Measurements from ENCODE around the gene DTNB.
A peak's percentile ranks its signal among the peaks of the same experiment; 100 is the strongest.

Gene DTNB

DNA sequence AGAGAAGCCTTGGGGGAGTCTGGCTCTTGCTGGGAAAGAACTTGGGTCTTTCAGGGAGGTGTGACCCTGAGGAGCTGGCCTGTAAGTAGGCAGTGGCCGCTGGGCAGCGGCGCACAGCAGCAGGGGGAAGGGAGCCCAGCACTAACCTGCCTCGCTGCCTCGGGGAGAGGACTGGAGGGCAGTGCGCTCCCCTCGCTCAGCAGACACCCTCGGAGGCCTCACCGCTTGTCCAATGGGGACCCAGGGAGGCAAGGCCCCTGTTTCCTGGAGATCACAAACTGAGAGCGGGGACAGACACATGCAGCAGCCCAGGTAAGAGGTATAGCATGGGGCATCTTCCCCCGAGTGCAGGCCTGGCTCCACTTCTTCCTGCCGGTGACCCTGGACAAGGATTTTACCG lies 335.0 kb downstream of the DTNB start:
- no peak for DNase-seq
- intact Hi-C loops (cut with DNase I) = no loop called here

DNA sequence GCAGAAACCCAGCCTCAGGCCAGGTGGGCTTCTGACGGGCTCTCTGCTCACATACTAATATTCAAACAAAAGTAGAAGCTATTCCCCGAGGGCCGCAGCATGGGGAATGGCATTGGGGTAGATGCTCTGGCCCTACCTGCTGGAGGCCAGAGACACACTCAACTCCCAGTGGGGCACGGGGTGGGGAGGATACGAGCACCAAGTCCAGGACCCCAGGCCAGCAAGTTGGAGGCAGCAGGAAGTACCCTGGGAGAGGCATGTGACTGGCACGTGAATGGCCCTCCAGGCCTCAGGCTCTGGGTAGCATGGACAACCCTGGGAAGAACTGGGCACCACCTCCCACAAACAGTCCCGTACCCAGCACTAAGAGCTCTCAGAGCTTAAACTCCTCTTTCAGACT lies 335.5 kb downstream of the DTNB start:
- no peak for DNase-seq
- intact Hi-C loops (cut with DNase I) = no loop called here

DNA sequence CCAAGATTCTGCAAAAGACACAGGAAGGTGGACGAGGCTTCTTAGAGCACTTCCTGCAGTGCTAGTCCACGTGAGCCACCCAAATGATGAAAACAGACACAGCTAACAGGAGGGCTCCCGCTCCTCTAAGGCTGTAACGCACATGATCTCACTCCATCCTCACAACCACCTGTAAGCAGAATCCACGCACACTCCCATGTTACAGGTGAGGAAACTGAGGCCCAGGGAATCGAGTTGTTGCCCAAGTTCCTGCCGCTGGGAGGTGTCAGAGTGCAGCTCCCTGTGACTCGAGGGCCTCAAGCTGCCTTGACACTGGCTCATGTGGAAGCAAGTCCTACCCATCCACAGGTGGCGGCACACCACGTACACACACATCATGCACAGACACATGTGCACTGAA lies 336.1 kb downstream of the DTNB start:
- peak in 1 of 10 donors; percentile 46 for DNase-seq
- intact Hi-C loops (cut with DNase I) = no loop called here

DNA sequence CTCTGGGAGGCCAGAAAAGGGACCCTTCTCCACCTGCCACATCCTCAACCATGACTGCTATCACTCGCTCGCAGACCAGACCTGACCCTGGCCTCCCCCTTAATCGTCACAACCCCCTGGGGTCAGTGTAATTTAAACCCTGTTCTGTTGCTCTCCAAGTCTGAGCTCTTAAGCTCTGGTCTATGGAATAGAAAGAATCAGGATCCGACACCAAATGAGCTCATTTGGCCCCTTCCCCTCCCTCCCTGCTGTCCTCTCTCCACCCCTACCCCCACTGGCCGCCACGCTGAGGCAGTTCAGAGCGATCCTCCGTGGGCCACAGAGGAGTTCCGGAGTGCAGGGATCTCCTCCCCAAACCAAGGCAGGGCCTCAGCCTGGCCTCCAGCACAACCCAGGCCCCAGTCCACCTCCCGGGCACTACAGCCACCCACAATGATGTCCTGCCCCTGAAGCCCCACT lies 337.0 kb downstream of the DTNB start:
- intact Hi-C loops (cut with DNase I) = no loop called here
- peak in 1 of 10 donors; percentile 40 for DNase-seq

DNA sequence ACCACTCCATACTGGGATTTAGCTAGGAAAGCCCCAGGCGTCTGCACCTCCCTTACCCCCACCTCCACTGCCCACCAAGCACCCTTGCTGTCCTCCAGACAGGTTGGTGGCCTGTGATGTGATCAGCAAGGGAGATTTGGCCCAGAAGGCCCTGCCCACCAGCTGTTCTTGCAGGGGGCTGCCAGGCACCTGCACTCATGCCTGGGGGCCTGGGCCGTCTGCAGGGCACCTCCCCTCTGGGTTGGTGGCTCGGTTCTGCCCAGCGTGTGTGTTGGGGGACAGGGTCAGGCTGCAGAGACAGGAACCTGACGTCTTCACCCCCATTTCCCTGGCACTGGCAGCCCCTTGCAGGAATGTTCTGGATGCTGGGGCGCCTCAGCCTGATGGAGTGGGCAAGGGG lies 337.4 kb downstream of the DTNB start:
- intact Hi-C loops (cut with DNase I) = no loop called here
- peak in 1 of 10 donors; percentile 66 for DNase-seq

DNA sequence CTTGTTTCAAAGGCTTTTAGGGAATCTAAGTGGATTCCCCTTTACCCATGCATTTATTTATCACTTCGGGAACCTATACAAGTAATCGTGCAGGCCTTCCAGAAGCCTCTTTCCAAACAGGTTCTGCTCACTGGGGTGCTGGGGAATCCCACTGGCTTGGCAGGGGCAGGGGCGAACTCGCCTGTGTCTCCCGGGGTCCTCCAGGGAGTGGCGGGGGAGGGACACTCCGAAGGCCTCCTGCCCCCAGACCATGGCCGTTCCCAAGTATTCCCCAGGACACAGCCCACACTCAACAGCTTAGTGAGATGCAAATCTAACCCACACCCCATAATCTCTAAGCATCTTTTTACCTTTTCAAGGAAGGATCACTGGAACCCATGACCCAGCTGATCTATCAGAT lies 338.2 kb downstream of the DTNB start:
- intact Hi-C loops (cut with DNase I) = no loop called here

DNA sequence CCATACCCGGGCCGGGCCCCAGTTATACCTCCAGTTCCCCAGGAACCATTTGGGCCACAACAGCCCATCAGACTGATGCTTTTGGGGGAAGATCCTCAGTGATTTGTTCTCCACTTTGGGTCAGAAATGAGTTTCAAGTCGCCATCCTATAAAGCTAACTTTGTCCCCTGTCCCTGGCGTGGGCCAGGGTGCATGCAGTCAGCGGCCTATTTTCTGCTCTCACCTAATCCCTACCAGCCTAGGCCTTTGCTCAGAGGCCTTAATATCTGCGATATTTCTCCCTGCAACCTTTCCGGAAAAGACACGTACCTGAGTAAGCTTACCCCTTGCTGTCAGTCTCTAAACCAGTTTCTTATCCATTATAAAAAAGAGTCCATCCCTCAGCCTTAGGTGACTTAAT lies 338.9 kb downstream of the DTNB start:
- no peak for DNase-seq
- intact Hi-C loops (cut with DNase I) = no loop called here

More for the DNA sequence above, 338.2 kb downstream of the DTNB start:
- peak in 1 of 10 donors; percentile 81 for DNase-seq

DNA sequence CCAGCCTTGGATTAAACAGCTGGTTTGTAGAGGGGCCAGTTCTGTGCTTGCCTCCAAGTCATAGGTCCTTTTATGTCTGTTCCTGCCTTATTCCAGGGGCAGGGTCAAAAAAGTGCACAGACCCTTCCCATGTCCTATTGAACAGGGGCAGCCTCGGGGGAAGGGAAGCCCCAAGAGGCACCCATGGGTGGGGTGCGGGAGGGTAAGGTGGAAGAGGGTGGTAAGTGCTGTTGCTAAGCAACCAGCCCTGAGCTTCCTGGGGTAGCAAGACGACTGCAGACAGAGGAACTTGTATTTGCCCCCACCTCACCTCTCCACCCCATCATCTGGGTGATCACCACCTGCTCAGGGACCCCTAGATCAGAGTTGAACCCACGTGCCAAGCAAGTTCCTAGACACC lies 339.4 kb downstream of the DTNB start:
- intact Hi-C loops (cut with DNase I) = no loop called here
- peak in 1 of 10 donors; percentile 45 for DNase-seq

DNA sequence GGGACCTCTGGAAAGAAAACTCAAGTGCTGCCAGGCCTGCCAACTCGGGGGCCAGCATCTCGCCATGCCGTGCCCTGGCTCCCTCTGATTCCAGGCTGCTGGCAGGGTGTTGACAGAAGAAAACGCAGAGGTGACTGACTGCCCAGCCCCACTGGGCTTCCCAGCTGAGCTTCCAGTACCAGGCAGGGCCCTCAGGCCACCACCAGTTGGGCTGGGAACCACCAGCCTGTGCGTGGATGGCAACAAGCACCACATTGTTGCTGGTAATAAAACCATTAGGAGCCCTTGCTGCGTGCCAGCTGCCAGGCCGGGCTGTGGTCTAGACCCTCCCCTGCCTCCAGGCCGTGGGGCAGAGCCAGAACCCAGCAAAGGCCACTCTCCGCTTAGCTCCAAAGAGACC lies 340.8 kb downstream of the DTNB start:
- peak; percentile 59 to 96 (median 68) for DNase-seq
- intact Hi-C loops (cut with DNase I) = no loop called here

DNA sequence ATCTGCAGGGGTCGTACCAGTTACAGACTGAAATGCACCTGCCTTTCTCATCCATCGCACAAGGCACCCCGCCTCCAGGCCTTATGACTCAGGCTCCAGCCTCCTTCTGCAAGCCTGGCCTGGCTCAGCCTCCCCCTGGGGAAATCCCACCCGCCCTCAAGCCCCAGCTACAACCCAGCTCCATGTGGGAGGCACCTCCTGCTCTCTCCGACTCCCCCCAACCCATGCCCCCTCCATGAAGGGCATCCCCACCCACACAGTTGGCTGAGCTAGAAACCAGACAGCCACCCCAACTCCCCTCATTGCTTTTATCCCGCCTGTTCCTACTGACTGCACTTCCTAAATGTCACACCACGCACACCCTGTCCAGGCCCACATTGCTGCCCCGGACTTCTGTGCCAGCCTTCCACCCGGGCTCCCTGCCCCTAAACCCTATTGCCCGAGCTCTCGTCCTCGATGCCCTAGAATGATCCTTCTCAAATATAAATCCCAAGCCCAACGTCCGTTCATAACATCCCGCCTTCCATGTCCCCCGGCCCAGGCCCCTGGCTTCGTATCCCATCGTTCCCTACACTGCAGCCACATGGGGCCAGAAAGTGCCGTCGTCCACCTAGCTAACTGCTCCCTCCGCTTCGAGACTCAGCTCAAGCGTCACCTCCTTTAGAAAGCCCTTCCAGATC lies 341.6 kb downstream of the DTNB start:
- intact Hi-C loops (cut with DNase I) = no loop called here
- DNase-seq = peak in 2 of 10 donors; percentile 75 to 79

DNA sequence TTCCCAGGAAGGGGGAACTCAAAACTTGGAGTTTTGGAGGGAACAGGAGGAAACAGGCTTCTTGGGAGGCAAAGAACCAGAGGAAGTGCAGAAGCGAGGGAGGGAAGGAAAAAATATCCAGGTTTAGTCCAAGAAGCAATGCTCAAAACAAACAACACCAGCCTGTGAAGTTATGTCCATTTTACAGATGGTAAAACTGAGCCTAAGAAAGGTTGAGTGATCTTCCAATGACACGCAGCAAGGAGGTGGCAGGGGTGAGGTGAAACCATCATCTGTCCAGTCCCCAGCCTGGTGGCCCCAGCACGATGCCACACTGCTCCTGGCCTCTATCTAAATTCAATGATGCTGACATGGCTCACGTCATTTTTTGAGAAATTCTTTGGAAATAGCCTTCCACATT lies 342.4 kb downstream of the DTNB start:
- intact Hi-C loops (cut with DNase I) = no loop called here
- peak in 2 of 10 donors; percentile 31 to 36 for DNase-seq

DNA sequence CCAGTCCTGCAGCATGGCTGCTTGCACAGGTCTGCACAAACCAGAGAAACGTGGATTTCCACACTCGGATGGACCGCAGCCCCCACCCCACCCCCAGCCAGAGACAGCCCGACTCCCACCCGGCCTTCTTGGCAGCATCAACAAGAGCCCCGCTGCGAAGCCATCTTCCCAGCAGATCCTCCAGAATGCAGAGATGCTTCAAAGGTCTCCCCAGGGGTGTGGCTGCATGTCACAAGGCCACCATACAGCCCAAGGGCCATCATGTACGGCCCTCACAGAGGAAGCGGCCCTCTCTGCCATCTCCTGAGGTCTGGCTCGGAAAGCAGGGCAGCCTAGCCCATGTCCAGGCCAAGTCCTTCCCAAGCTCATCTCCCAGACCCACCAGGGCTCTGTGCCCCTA lies 343.1 kb downstream of the DTNB start:
- peak in 1 of 10 donors; percentile 57 for DNase-seq
- intact Hi-C loops (cut with DNase I) = no loop called here

DNA sequence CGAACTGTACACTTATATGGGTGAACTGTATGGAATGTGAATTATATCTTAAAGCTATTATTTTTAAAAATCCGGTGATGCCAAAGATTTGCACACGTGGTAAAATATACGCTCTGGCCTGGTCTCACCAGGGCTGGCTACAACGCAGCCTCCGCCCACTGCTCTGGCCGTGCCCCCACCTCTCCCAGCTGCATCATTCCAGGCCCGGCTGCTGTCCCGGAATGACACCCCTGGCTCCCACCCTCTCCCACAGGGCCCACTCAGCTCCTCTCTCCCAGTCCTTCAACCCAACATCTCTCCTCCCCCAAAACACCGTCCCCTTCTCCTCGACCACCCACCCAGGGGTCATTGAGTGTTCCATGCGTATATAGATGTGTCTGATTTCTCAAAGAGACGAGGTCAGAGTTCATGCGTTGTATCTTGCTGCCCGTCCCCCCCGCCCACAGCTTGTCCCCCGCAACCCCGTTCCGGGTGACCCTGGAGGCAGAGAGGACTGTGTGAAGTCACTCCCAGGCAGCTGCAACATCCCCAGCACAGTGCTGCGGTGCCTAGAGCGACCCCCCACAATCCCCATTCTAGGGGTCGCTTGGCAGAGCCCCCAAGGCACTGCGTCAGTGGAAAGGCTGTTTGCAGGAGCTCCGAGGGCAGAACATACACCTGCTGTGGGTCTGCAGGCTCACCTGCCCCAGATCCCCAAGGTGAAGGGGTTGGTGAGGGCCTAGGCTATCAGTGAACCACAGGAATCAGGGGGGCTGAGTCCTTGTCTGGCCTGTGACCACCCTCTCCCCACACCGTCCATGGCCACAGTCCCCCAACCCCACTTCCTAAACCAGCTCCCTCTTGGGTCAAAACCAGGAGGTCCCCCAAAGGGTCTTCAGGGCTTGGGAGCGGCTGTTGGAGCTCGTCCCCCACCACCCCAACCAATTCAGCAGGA lies 345.0 kb downstream of the DTNB start:
- peak in 2 of 10 donors; percentile 69 to 82 for DNase-seq

More for the DNA sequence above, 345.0 kb downstream of the DTNB start:
- intact Hi-C loops (cut with DNase I) = no loop called here
